DOHH2 (cell line): ENCODE data around the gene CSNK1G2.
A peak's percentile ranks its signal among the peaks of the same experiment; 100 is the strongest.

Source experiments
- H3F3A ChIP-seq: fragments of 200-600 bp; sonication (generic), shearing (Covaris generic); 2 replicates; pipeline ENCODE4 v1.6.0; 2016; ENCODE audit warnings: antibody characterized with exemption, mild to moderate bottlenecking; ENCODE audit not compliant: control insufficient read depth, insufficient read depth
- H3K27ac ChIP-seq: fragments of 200-600 bp; sonication (generic); 2 replicates; pipeline ENCODE4 v1.5.1; 2014; ENCODE audit warnings: low read depth, mild to moderate bottlenecking, low read length, moderate library complexity
- H3K27me3 ChIP-seq: fragments of 200-600 bp; sonication (generic); 2 replicates; pipeline ENCODE4 v1.6.1; 2014; ENCODE audit warnings: mild to moderate bottlenecking, low read length, mixed read lengths; ENCODE audit not compliant: control insufficient read depth
- H3K36me3 ChIP-seq: fragments of 200-600 bp; sonication (generic); 2 replicates; pipeline ENCODE4 v1.6.1; 2014; ENCODE audit warnings: mild to moderate bottlenecking, low read length, moderate library complexity, mixed read lengths; ENCODE audit not compliant: control insufficient read depth
- H3K4me1 ChIP-seq: fragments of 200-600 bp; sonication (generic); 2 replicates; pipeline ENCODE4 v1.6.1; 2014; ENCODE audit warnings: mild to moderate bottlenecking, low read length, mixed read lengths; ENCODE audit not compliant: control insufficient read depth
- H3K4me2 ChIP-seq: fragments of 200-600 bp; sonication (generic); 2 replicates; pipeline ENCODE4 v1.6.0; 2014; ENCODE audit warnings: mild to moderate bottlenecking, low read length, moderate library complexity
- H3K4me3 ChIP-seq: fragments of 200-600 bp; sonication (generic); 2 replicates; pipeline ENCODE4 v1.5.1; 2014; ENCODE audit warnings: mild to moderate bottlenecking, low read length, mixed read lengths
- H3K79me2 ChIP-seq: fragments of 200-600 bp; sonication (generic); 2 replicates; pipeline ENCODE4 v1.6.1; 2014; ENCODE audit warnings: mild to moderate bottlenecking, low read length, mixed read lengths; ENCODE audit not compliant: control insufficient read depth
- H3K9me2 ChIP-seq: fragments of 200-600 bp; sonication (generic); replicated peaks from 2 replicates; pipeline ENCODE4 v1.6.1; 2014; ENCODE audit warnings: mild to moderate bottlenecking, low read length, mixed read lengths; ENCODE audit not compliant: control insufficient read depth
- H3K9me3 ChIP-seq: fragments of 200-600 bp; sonication (generic); 2 replicates; pipeline ENCODE4 v1.6.1; 2014; ENCODE audit warnings: antibody characterized with exemption, low read length, mixed read lengths; ENCODE audit not compliant: control insufficient read depth, insufficient read depth
- H4K20me1 ChIP-seq: fragments of 200-600 bp; sonication (generic); 2 replicates; pipeline ENCODE4 v1.6.0; 2014; ENCODE audit warnings: low read depth, mild to moderate bottlenecking, antibody characterized with exemption, low read length, moderate library complexity; ENCODE audit not compliant: control insufficient read depth, insufficient read depth
- CTCF ChIP-seq: fragments of 200-600 bp; sonication (generic); IDR thresholded peaks from one replicate; pipeline ENCODE4 v1.5.1; 2014; ENCODE audit warnings: antibody characterized with exemption, mild to moderate bottlenecking, low read depth, low read length; ENCODE audit not compliant: poor library complexity, severe bottlenecking
- EZH2phosphoT487 ChIP-seq: fragments of 200-600 bp; sonication (generic); IDR thresholded peaks from 2 replicates; pipeline ENCODE4 v1.6.1; 2017; ENCODE audit warnings: borderline replicate concordance, mild to moderate bottlenecking, antibody characterized with exemption, low read length, moderate library complexity, mixed read lengths

Gene CSNK1G2

GRCh38 chr19:2014731-2015607 lies 74.0 kb downstream of the CSNK1G2 start:
- Histone ChIP-seq H3K4me1 (peaks cover 30% of the 10 kb centered on the region), H3F3A (peaks cover 7% of the 10 kb centered on the region; the same call in 1 of the 2 replicates), H3K4me2 (peak overlapping the region; percentile 76), H4K20me1 (no peaks in the 10 kb centered on the region), H3K36me3 (peaks cover 6% of the 10 kb centered on the region; the same call in 1 of the 2 replicates), H3K9me3 (no peaks in the 10 kb centered on the region), H3K4me3 (peak overlapping the region; percentile 77), H3K27ac (no peak overlapping the region), H3K79me2 (peaks cover 58% of the 10 kb centered on the region), H3K9me2 (no peaks in the 10 kb centered on the region), H3K27me3 (no peaks in the 10 kb centered on the region)
- TF ChIP-seq EZH2phosphoT487 (no peak), CTCF (no peak)

DNA sequence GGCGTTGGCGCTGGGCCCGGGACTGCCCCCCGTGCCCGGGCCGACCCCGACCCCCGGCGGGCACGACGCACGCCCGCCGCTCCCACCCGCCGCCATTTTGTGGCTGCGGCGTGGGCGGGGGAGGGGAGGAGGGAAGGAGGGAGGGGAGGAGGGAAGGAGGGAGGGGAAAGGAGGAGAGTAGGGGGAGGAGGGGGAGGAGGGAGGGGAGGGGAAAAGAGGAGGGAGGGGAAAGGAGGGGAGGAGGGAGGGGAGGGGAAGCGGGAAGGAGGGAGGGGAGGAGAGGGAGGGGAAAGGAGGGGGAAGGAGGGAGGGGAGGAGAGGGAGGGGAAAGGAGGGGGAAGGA lies 74.6 kb downstream of the CSNK1G2 start, which contains the start of gene BTBD2:
Gene BTBD2, minus strand, starts transcription at position 107 of the 343 bp plus-strand sequence. Its CDS starts 11 bp downstream, at position 96.
- H3K27ac ChIP-seq, result no peak within 1 kb of the TSS
- H3K27me3 ChIP-seq, result no peaks in the 10 kb centered on the region
- H3K36me3 ChIP-seq, result peaks cover 6% of the 10 kb centered on the region; the same call in 1 of the 2 replicates
- H3K79me2 ChIP-seq, result peaks cover 52% of the 10 kb centered on the region
- peak within 1 kb of the TSS; percentile 77 for H3K4me3 ChIP-seq
- no peaks in the 10 kb centered on the region for H3K9me2 ChIP-seq
- no peak for TF ChIP-seq CTCF
- no peak for TF ChIP-seq EZH2phosphoT487
- H3K9me3 ChIP-seq, result no peaks in the 10 kb centered on the region
- no peaks in the 10 kb centered on the region for H4K20me1 ChIP-seq
- H3K4me1 ChIP-seq, result peaks cover 30% of the 10 kb centered on the region
- peak within 1 kb of the TSS; percentile 76 for H3K4me2 ChIP-seq
- peaks cover 7% of the 10 kb centered on the region; the same call in 1 of the 2 replicates for H3F3A ChIP-seq

DNA sequence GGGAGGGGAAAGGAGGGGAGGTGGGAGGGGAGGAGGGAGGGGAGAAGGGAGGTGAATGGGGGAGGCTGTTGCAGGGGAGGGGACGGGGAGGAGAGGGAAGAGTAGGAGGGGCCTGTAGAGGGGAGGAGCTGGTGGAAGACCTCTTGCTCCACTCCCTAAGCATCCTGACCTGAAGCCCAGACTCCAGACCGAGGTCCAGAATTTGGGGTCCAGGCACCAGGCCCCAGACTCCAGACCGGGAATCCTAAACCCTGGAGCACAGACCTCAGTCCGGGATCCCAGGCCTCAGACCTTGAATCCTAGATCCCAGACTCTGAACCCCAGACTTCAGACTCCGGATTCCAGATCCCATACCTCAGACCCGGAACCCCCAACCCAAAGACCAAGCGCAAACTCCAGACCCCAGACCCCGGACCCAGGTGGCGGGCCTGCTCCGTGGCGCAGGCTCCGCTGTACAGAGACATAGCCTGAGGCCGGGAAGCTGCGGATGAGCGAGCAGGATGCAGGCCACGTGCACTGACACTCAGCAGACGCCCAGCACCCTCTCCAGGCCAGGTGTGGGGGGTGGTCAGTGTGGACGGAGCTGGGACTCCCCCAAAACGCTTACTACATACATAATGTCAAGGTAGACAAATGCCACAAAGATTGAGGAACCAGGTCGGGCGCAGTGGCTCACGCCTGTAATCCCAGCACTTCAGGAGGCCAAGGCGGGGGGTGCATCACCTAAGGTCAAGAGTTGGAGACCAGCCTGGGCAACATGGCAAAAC lies 75.3 kb downstream of the CSNK1G2 start:
- H3K27me3 ChIP-seq, result no peaks in the 10 kb centered on the region
- no peaks in the 10 kb centered on the region for H4K20me1 ChIP-seq
- peak overlapping the region; percentile 47 for H3K4me2 ChIP-seq
- H3K27ac ChIP-seq, result no peak overlapping the region
- H3K79me2 ChIP-seq, result peaks cover 45% of the 10 kb centered on the region
- H3F3A ChIP-seq, result peaks cover 7% of the 10 kb centered on the region; the same call in 1 of the 2 replicates
- no peaks in the 10 kb centered on the region for H3K9me3 ChIP-seq
- H3K9me2 ChIP-seq, result no peaks in the 10 kb centered on the region
- peaks cover 30% of the 10 kb centered on the region for H3K4me1 ChIP-seq
- TF ChIP-seq CTCF (no peak), EZH2phosphoT487 (no peak)
- peak overlapping the region; percentile 76 for H3K4me3 ChIP-seq
- H3K36me3 ChIP-seq, result peaks cover 1% of the 10 kb centered on the region; the same call in 1 of the 2 replicates
